Tibial nerve (tissue), 4 donors: ENCODE data around the gene PCP2. TPM values are rescaled to one million over a fixed set of nuclear protein-coding genes. Genes with fewer than 3 reads are reported as not detected.

ENCODE experiments used
- DNase-seq, 2 donors: peaks; one replicate each; pipeline ENCODE4 v3.0.0-alpha.2; 2019; ENCODE audit warnings: low spot score in 2 of 2
- H3K27ac ChIP-seq, 4 donors: fragments of 200-600 bp; sonication (generic) in 3 of 4; one replicate each; pipeline ENCODE4 v1.5.1; 2017 to 2019; ENCODE audit warnings: mild to moderate bottlenecking in 1 of 4
- H3K27me3 ChIP-seq, 2 donors: fragments of 200-600 bp; sonication (generic) in 1 of 2; one replicate each; pipeline versions ENCODE4 v1.5.1 to v1.6.0; 2017 to 2019
- H3K36me3 ChIP-seq, 3 donors: fragments of 200-600 bp; sonication (generic); one replicate each; pipeline ENCODE4 v1.5.1; 2018 to 2019
- H3K4me1 ChIP-seq, 4 donors: fragments of 200-600 bp; sonication (generic) in 3 of 4; one replicate each; pipeline ENCODE4 v1.5.1; 2017 to 2019
- H3K4me3 ChIP-seq, 4 donors: fragments of 200-600 bp; sonication (generic) in 3 of 4; one replicate each; pipeline ENCODE4 v1.5.1; 2017 to 2019; ENCODE audit warnings: mild to moderate bottlenecking in 1 of 4, moderate library complexity in 1 of 4
- H3K9me3 ChIP-seq, 4 donors: fragments of 200-600 bp; sonication (generic) in 3 of 4; one replicate each; pipeline ENCODE4 v1.5.1; 2017 to 2019
- CTCF ChIP-seq, 5 experiments: fragments of 200-600 bp in 3 of 5; fragments of 450-650 bp in 2 of 5; sonication (generic) in 3 of 5; IDR thresholded peaks; one replicate each; pipeline ENCODE4 v1.5.1; 2016 to 2019; ENCODE audit warnings: antibody characterized with exemption in 5 of 5, mild to moderate bottlenecking in 3 of 5, moderate library complexity in 2 of 5
- EP300 ChIP-seq, 2 donors: sonication (generic); formaldehyde crosslinking; IDR thresholded peaks; one replicate each; pipeline ENCODE4 v1.6.1; 2017; ENCODE audit warnings: antibody characterized with exemption in 2 of 2, mild to moderate bottlenecking in 1 of 2
- POLR2A ChIP-seq, 2 donors: fragments of 450-650 bp; IDR thresholded peaks; one replicate each; pipeline ENCODE4 v1.6.1; 2017; ENCODE audit warnings: antibody characterized with exemption in 2 of 2, mild to moderate bottlenecking in 2 of 2, moderate library complexity in 2 of 2
- WGBS, 2 donors: methylation state at CpG; one replicate each; pipeline ENCODE4 v1.1.5; 2018; 5-methylcytosine and 5-hydroxymethylcytosine counted together
- total RNA-seq, 4 donors: library from RNA; depleted of rRNA; stranded (reverse); fragments of >200 nt; gene quantifications; one replicate each; pipeline ENCODE4 v1.1.0, GENCODE V29; 2016

PCP2 gene
- total RNA-seq, 4 donors from 2014 or later = not detected

DNA sequence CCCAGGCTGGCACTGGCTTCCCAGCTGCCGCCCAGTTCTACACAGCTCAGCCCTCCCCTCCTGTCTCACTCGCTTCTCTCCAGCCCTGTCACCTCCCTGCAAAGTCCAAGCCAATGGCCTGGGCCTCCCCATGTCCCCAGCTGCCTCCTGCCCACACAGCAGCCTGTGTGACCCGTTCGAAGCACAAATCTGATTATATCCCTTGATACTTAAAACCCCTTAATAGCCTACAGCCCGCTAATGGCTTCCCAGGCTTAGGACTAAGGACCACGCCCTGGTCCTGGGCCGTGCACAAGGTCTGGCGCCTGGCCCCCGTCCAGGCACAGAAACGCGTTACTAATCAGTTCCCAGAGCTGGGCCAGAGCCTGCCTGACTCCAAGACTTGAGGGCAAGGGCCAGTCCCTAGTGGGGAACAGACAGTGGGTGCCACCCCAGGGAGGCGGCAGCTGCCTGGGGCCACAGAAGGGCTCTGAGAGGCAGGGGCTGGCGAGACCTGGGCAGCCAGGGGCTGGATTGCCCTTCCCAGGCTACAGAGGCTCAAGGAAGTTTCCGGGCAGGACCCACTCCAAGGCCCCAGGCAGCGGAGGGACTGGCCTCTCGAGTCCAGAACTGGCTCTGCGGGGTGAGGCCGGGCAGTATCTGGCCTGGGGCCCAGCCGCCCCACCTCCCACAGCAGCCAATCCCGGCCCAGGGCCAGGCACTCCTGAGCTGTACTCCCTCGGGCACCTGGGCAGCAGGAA lies 14.6 kb downstream of the PCP2 start:
- H3K27ac ChIP-seq = no peak overlapping the region
- H3K4me3 ChIP-seq = no peak overlapping the region
- H3K4me1 ChIP-seq = peaks cover 0 to 8% (median 0%) of the 10 kb centered on the region in 4 donors
- peaks cover 10 to 76% (median 43%) of the 10 kb centered on the region in 3 donors for H3K36me3 ChIP-seq
- no peaks in the 10 kb centered on the region for H3K9me3 ChIP-seq
- 78 to 82% methylated on average over 11 to 20 of the region's 21 CpGs for WGBS, 2 donors
- H3K27me3 ChIP-seq = no peaks in the 10 kb centered on the region
- TF ChIP-seq CTCF (IDR thresholded peaks at IDR 0.05) (no peak), POLR2A (IDR thresholded peaks at IDR 0.05) (no peak), EP300 (IDR thresholded peaks at IDR 0.05) (no peak)
- no peak for DNase-seq

- H3K27ac ChIP-seq = no peak overlapping the region
- H3K36me3 ChIP-seq = peaks cover 10 to 70% (median 38%) of the 10 kb centered on the region in 3 donors
- no peak for DNase-seq
- H3K4me1 ChIP-seq = peaks cover 0 to 8% (median 0%) of the 10 kb centered on the region in 4 donors
- H3K9me3 ChIP-seq = no peaks in the 10 kb centered on the region
- TF ChIP-seq POLR2A (IDR thresholded peaks at IDR 0.05) (no peak), CTCF (IDR thresholded peaks at IDR 0.05) (no peak), EP300 (IDR thresholded peaks at IDR 0.05) (no peak)
- WGBS, 2 donors = 70 to 71% methylated on average over 4 of the region's 4 CpGs
- no peak overlapping the region for H3K4me3 ChIP-seq
- no peaks in the 10 kb centered on the region for H3K27me3 ChIP-seq
These were observed 15.2 kb downstream of the PCP2 start for GRCh38 chr19:7618348-7618747.

DNA sequence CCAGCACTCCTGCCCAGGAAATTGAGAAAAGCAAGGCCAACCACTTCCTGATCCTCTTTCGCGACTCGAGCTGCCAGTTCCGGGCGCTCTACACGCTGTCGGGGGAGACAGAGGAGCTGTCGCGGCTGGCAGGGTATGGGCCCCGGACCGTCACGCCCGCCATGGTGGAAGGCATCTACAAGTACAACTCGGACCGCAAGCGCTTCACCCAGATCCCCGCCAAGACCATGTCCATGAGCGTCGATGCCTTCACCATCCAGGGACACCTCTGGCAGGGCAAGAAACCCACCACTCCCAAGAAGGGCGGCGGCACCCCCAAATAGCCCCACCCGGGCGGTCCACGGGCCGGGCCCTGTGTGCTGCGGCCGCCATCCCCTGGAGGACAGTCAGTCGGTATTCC lies 15.8 kb downstream of the PCP2 start:
- Histone ChIP-seq H3K27me3 (no peaks in the 10 kb centered on the region), H3K4me1 (peaks cover 0 to 8% (median 0%) of the 10 kb centered on the region in 4 donors), H3K36me3 (peaks cover 10 to 64% (median 33%) of the 10 kb centered on the region in 3 donors), H3K27ac (no peak overlapping the region), H3K9me3 (no peaks in the 10 kb centered on the region), H3K4me3 (no peak overlapping the region)
- DNase-seq = no peak
- TF ChIP-seq POLR2A (IDR thresholded peaks at IDR 0.05) = no peak
- no peak for TF ChIP-seq EP300 (IDR thresholded peaks at IDR 0.05)
- no peak for TF ChIP-seq CTCF (IDR thresholded peaks at IDR 0.05)
- WGBS, 2 donors = 91 to 94% methylated on average over 11 to 26 of the region's 28 CpGs

GRCh38 chr19:7617172-7617571 lies 16.3 kb downstream of the PCP2 start:
- peaks cover 10 to 59% (median 27%) of the 10 kb centered on the region in 3 donors for H3K36me3 ChIP-seq
- H3K27me3 ChIP-seq = no peaks in the 10 kb centered on the region
- H3K4me3 ChIP-seq = no peak overlapping the region
- WGBS, 2 donors = 87% methylated on average over 11 to 12 of the region's 12 CpGs
- no peak for TF ChIP-seq POLR2A (IDR thresholded peaks at IDR 0.05)
- no peak for TF ChIP-seq CTCF (IDR thresholded peaks at IDR 0.05)
- TF ChIP-seq EP300 (IDR thresholded peaks at IDR 0.05) = no peak
- H3K9me3 ChIP-seq = no peaks in the 10 kb centered on the region
- peaks cover 0 to 8% (median 0%) of the 10 kb centered on the region in 4 donors for H3K4me1 ChIP-seq
- H3K27ac ChIP-seq = no peak overlapping the region
- DNase-seq = no peak
